ENCODE measurements around the gene PTPRM.
"Not testable (repeated sequence)": the region's sequence is repeated elsewhere in the genome, so short reads cannot be mapped to it uniquely, and the experiment has no call there.

PTPRM gene

GRCh38 chr18:7957297-7957696, 390.2 kb downstream of the PTPRM start:
- DNase-seq: no peak

DNA sequence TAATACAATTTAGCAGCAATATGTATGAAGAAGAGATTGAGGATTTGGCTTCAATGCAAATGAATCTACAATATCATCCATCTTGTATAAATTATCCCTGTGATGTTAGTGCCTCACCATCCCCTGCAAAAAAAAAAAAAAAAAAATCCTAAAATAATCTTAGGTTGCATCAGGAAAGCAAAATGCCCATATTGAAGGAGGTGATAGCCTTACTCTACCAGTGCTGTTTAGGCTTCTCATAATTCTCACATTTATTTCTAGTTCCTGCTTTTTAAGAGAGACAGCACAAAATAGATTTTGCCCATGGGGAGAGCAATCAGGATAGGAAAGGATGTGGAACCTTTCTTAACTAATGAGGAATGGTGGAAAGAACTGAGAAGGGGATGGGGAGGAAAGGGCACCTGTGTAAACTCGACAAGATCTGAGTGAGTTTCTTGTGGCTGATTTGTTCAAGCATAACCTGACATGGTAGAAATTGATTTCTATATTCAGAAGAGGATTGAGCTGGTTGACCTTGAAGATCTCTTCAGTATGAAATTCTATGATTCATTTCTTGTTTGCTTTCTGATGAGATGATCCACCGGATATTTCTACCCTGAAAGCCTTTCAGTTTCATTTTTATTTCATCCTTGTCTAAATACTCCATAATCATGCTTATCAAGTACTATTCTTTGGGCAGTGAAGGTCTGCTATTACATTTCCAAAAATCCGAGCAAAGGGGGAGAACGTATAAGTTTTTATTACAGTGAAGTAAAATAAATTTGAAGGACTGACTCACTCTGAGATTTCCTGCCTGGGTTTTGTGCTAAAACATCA, 391.2 kb downstream of the PTPRM start:
- DNase-seq: no peak

DNA sequence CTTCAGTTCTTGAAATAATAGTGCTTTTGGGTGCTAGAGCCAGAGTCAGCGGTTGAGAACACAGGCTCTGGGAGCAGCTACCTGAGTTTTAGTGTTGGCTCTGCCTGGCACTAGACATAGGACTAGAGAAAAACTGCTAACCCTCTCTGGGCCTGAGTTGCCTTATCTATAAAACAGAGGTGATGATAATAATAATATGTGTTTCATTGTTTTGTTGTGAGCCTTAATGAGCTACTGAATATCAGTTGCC, 391.7 kb downstream of the PTPRM start:
- DNase-seq: no peak

DNA sequence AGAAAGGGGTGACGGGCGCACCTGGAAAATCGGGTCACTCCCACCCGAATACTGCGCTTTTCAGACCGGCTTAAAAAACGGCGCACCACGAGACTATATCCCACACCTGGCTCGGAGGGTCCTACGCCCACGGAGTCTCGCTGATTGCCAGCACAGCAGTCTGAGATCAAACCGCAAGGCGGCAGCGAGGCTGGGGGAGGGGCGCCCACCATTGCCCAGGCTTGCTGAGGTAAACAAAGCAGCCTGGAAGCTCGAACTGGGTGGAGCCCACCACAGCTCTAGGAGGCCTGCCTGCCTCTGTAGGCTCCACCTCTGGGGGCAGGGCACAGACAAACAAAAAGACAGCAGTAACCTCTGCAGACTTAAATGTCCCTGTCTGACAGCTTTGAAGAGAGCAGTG, 399.6 kb downstream of the PTPRM start:
- DNase-seq: not testable (repeated sequence)

DNA sequence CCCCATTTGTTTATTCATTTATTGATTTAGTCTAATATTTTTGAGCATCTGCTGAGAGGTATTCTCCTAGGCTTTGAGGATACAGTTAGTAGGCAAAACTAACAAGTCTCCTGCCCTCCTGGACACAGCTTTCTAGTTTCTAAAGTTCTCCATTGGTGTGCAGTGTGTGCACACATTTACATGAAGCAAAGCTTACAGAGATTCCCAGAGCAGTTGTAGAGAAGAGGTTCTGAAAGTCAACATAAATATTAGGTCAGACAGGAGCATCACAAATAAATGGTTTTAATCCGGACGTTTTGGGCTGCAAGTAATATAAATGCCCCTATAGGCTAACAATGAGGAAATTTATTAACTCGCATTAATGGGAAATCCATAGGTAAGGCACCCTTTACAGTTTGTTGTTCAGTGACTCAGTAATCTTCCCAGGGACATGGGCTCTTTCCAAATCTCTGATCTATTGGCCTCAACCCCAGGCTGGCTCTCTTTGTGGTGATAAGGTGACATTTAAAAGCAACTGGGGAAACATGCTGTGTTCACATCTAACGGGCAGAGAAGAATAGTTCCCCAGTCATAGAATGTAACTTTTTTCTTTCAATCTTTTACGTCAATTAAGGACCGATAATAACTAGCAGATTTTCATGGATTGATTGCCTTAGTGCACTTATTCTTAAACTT, 407.2 kb downstream of the PTPRM start:
- no peak for DNase-seq

GRCh38 chr18:7977897-7978296, 410.8 kb downstream of the PTPRM start:
- DNase-seq: no peak

GRCh38 chr18:7978834-7979233, 411.7 kb downstream of the PTPRM start:
- no peak for DNase-seq

DNA sequence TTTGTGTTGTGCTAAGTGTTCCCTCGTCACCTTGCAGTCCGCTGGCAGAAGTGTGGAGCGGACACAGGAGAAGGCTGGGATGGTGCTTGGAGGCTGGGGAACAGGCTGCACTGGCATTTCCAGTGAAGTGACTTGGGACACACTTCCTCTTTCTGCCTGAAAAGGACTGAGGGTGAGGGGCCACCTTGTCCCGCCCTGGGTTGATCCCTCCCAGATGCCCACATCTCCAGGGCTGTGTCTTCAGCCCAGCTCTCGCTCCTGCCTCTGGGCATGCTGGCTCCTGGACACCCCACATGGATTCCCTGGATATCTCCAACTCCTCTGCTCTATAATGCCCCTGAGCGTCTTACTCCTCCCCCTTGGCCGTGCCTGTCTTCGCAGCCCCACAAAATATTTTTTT, 412.6 kb downstream of the PTPRM start:
- DNase-seq: no peak

GRCh38 chr18:7980136-7980535, 413.0 kb downstream of the PTPRM start:
- DNase-seq: no peak

DNA sequence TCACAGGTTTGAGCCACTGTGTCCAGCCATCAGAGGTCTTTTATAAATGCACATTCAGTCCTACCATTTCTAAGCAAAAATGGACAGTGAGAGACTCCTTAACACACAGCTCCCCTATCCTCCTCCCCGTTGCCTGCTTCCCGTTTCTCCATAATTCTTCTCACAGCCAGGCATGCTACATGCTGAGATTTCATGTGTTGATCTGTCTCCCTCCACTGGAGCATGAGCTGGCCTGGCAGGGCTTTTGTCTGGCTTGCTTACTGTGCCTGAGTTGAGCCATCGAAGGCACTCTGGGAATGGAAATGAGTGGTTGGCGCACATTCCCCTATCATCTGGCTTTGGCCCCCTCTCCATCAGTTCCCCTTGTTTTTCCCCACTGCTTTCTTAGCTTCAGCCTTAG, 413.5 kb downstream of the PTPRM start:
- no peak for DNase-seq

DNA sequence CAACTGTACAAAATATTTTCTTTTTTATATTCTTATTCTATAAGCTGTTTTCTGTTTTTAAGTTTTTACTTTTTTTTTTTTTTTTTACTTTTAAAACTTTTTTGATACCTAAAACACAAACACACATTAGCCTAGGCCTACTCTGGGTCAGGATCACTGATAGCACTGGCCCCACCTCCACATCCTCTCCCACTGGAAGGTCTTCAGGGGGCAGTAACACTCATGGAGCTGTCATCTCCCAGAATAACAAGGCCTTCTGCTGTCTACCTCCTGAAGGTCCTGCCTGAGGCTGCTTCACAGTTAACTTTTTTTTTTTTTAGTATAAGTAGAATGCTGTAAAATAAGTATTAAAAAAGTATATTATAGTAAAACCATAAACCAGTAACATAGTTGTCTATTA, 415.1 kb downstream of the PTPRM start:
- DNase-seq: no peak

DNA sequence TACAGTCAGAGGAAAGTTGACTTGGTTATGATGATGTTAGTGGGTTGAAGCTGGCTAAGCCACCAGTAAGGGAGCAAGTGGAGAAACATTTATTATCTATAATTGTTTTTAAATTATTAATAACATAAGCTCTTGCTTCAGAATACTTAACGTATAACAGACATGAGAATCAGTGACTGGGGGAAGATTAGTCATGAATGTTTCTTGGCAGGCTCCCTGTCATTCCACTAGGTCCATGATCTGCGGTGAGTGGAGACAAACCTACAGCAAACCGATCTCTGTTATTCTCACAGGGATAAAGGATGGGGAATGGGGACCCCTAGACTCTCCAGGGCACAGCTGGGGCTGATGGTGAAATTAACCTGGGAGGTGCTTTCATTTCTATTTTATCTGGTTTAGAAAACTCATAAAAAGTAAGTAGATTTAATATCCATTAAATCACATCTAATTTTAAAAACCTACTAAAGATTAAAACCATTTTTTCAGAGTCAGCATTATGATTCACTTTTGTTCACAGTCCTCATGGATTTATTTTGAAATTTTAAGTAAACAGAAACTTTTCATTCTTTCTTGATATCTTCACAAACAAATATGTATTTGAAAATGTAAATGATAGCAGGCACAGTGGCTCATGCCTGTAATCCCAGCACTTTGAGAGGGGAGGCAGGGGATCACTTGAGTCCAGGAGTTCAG, 420.3 kb downstream of the PTPRM start:
- DNase-seq: no peak

DNA sequence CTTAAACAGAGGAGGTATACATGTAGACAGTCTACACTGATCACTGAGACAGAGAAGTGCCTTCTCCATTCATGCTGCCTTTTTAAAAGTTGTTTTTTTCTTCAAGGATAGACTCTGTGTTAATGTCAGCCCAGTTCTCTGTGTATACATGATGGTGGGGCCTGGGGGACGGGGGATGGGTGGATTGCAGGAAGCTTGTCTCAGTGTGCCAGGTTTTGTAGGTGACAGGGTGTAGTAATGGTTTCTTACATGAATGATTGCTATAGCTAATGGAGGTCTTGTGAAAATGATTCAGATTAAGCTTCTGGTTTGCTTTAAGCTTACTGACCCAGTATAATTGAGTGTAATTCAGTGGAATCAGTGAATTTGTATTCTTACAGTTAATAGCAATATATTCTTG, 423.6 kb downstream of the PTPRM start:
- no peak for DNase-seq

GRCh38 chr18:8001711-8002301, 434.7 kb downstream of the PTPRM start:
- no peak for DNase-seq

DNA sequence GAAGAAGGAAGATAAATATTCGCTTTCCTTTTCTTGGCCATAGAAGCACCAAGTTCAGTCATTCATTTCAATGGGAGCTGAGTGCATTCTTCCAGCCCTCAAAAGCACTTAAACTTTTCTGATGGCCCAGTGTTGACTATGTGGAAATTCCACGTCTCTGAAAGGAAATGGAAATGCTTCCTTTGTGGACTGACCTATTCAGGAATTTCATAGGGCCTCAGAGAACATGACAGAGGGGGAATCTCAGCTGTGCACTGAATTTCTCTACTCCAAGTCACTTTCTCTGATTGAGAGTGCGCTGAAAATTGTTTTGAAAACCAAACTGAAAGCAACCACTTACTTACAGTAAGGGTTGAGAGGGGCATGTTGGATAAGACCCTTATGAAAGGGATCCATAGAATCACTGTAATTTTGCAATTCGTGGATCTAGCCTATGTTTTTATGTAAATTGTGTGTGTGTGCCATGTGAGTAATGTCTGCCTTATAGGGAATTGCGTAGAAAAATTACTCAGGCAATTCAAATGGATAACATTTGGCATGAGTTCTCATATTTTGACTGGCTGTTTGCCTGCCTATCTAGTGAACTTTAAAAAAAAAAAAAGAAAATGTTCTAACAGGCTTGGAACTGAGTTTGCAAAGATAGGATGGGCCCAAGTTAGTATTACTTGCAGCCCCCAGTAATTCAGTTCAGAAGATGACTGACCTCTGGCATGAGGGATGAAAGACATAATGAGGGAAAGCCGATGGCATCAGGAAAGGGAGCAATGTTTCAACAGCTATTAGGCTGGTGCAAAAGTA, 437.0 kb downstream of the PTPRM start:
- DNase-seq: no peak

DNA sequence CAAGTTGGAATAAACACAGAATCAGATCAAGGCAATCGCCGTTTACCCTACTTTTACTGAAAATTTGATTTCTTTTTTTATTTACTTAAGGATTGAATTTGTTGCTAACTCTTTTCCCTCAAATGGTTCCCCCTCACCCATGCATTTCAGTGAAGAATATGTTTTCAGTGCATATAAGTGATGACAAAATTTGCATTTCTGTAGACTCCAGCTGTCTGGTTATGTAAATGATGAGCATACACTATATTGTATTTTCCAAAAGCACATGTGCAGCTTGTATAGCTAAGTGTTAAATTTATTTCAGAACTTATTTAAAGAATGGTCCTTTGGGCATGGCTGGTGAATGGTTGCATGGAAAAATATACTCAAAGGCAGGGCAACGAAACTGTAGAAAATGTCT, 437.7 kb downstream of the PTPRM start:
- DNase-seq: no peak

- no peak for DNase-seq
Observed at GRCh38 chr18:8005870-8006569, 438.9 kb downstream of the PTPRM start.

DNA sequence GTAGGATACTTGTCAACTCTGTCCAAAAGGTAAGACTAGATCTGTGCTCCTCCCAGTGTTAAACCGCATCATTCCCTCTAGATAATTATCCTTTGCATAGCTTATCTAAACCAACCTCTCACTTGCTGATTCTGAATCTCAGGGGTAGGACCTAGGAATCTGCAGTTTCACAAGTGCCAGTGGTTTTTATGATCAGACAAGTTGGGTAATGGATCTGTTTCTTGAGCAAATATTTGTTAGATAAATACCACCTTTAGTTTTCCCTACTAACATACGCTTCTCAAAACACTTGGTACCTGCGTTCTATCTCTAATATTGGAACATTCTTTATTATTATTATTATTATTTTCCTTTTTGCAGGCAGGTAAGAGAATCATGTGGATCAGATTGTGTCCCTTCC, 439.9 kb downstream of the PTPRM start:
- no peak for DNase-seq

- no peak for DNase-seq
Observed at GRCh38 chr18:8008033-8008432, 440.9 kb downstream of the PTPRM start.

DNA sequence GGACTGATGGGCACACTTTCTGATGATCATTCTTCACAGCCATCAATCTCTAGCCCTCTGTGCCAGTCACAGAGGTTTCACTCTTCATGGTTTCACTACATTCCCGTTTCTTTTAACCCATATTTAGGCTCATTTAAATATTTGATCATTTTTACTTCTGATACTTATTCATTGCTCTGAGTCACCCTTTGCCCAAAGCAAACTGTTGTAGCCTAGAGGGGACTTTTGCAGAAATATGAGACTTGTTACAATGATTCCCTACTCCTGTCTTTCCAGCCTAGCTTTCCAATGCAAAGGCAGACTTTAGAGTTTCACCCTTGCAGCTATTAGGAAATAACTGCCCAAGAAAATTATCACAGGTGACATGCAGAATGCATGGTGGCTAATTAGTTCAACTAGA, 444.2 kb downstream of the PTPRM start:
- no peak for DNase-seq

DNA sequence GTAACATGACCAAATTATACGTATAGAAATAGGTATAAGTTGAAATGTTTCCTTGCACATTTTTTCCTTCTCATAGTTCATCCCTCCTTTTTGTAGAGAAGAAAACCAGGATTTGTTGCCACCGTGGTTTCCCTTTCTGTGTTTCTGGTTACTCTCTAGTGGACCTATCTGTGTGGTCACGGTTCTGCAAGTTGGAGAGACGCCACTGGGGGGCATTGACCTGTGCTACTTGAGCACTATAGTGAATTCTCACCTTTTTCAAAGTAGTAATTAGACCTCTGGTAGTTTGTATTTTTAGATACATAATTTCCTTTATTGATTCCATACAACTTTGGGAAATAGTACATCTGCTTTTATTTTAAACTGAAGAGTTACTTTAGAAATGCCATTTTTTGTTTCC, 444.8 kb downstream of the PTPRM start:
- DNase-seq: no peak

DNA sequence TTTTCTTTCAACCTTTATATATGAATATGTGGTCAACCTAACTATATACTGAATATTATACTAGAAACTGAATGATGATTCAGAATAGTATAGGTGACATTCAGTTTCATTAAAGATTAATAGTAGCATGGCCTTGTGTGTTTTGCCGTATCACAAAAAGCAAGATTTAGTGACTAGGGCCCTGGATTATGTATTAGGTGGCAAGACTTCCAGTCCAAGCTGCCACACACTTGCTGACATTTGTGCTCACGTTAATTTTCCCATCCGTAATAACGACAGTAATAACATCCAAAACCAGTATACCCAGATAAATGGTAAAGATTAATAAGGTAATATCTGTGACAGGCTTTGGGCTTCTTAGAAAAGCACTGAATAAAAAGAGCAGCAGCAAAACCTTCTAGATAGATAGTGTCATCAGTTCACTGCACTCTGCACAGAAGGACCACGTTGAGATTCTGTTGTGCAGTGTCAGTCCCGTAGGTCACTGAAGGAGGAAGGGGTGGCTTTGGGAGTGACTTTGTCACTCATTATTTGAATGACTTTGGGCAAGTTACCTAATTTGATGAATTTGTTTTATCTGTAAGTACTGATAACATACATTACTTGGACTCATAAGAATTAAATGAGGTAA, 451.7 kb downstream of the PTPRM start:
- no peak for DNase-seq

Data from activated naive CD4-positive, alpha-beta T cell treated with anti-CD3 and anti-CD28 coated beads, Interleukin-2, amount 50 U/mL, for 16 hours (primary cell).